Measurements from ENCODE around the gene CHST11.
A peak's percentile ranks its signal among the peaks of the same experiment; 100 is the strongest.

The CHST11 gene

GRCh38 chr12:104456417-104456949, at the start of gene CHST11:
Gene CHST11 (plus strand): TSS chr12:104456948.
- intact Hi-C loops (cut with DNase I): no loop called here
- DNase-seq: peak; percentile 43 to 90 (median 79)

GRCh38 chr12:104407438-104407837, 49.3 kb upstream of the CHST11 start:
- no peak for DNase-seq
- intact Hi-C loops (cut with DNase I): no loop called here

- intact Hi-C loops (cut with DNase I): no loop called here
- DNase-seq: no peak
Measured at GRCh38 chr12:104407922-104408321, 48.8 kb upstream of the CHST11 start.

GRCh38 chr12:104410326-104410725, 46.4 kb upstream of the CHST11 start:
- DNase-seq: no peak
- intact Hi-C loops (cut with DNase I): no loop called here

GRCh38 chr12:104410786-104411185, 46.0 kb upstream of the CHST11 start:
- intact Hi-C loops (cut with DNase I): no loop called here
- no peak for DNase-seq

- intact Hi-C loops (cut with DNase I): no loop called here
- peak; percentile 11 to 82 (median 50) for DNase-seq
Measured at GRCh38 chr12:104411826-104412641, 44.7 kb upstream of the CHST11 start.

- no peak for DNase-seq
- intact Hi-C loops (cut with DNase I): no loop called here
Measured at GRCh38 chr12:104412681-104413080, 44.1 kb upstream of the CHST11 start.

- intact Hi-C loops (cut with DNase I): no loop called here
Measured at GRCh38 chr12:104413330-104413729, 43.4 kb upstream of the CHST11 start.

GRCh38 chr12:104414581-104415341, 42.0 kb upstream of the CHST11 start:
- DNase-seq: no peak
- intact Hi-C loops (cut with DNase I): no loop called here

More at GRCh38 chr12:104413330-104413729, 43.4 kb upstream of the CHST11 start:
- DNase-seq: no peak

- intact Hi-C loops (cut with DNase I): no loop called here
- DNase-seq: no peak
Measured at GRCh38 chr12:104415342-104415980, 41.3 kb upstream of the CHST11 start.

GRCh38 chr12:104416136-104416535, 40.6 kb upstream of the CHST11 start:
- DNase-seq: no peak
- intact Hi-C loops (cut with DNase I): no loop called here

- intact Hi-C loops (cut with DNase I): no loop called here
- no peak for DNase-seq
Measured at GRCh38 chr12:104416585-104416984, 40.2 kb upstream of the CHST11 start.

GRCh38 chr12:104419717-104420116, 37.0 kb upstream of the CHST11 start:
- no peak for DNase-seq
- intact Hi-C loops (cut with DNase I): no loop called here

- DNase-seq: no peak
- intact Hi-C loops (cut with DNase I): no loop called here
Measured at GRCh38 chr12:104420868-104421267, 35.9 kb upstream of the CHST11 start.

GRCh38 chr12:104421343-104421742, 35.4 kb upstream of the CHST11 start:
- intact Hi-C loops (cut with DNase I): no loop called here
- no peak for DNase-seq

- no peak for DNase-seq
- intact Hi-C loops (cut with DNase I): no loop called here
Measured at GRCh38 chr12:104422441-104422840, 34.3 kb upstream of the CHST11 start.

- no peak for DNase-seq
- intact Hi-C loops (cut with DNase I): no loop called here
Measured at GRCh38 chr12:104423273-104423672, 33.5 kb upstream of the CHST11 start.

GRCh38 chr12:104423809-104424208, 32.9 kb upstream of the CHST11 start:
- intact Hi-C loops (cut with DNase I): no loop called here
- no peak for DNase-seq

- no peak for DNase-seq
- intact Hi-C loops (cut with DNase I): no loop called here
Measured at GRCh38 chr12:104424955-104425354, 31.8 kb upstream of the CHST11 start.

GRCh38 chr12:104425614-104426013, 31.1 kb upstream of the CHST11 start:
- intact Hi-C loops (cut with DNase I): no loop called here
- DNase-seq: no peak

Data from head of caudate nucleus (tissue), 42 donors.